Spinal cord (tissue), 10 donors: ENCODE results near the gene CETP. TPM values are rescaled to one million over a fixed set of nuclear protein-coding genes. Genes with fewer than 3 reads are reported as not detected.

Source experiments
- DNase-seq, 6 donors: peaks; one replicate each; pipeline versions ENCODE4 v3.0.0 to v3.0.0-alpha.2; 2013 to 2015; ENCODE audit warnings: low spot score in 6 of 6, low read depth in 4 of 6
- H3K27ac ChIP-seq: one replicate; pipeline ENCODE4 v1.5.1; 2013; ENCODE audit warnings: low read depth, low read length, control low read depth
- H3K27me3 ChIP-seq: one replicate; pipeline ENCODE4 v1.6.1; 2013; ENCODE audit warnings: low read length; ENCODE audit not compliant: control insufficient read depth, insufficient read depth
- H3K36me3 ChIP-seq: one replicate; pipeline ENCODE4 v1.6.1; 2013; ENCODE audit warnings: low read length; ENCODE audit not compliant: control insufficient read depth, insufficient read depth
- H3K4me1 ChIP-seq: one replicate; pipeline ENCODE4 v1.6.1; 2013; ENCODE audit warnings: low read length; ENCODE audit not compliant: control insufficient read depth, insufficient read depth
- H3K4me3 ChIP-seq: one replicate; pipeline ENCODE4 v1.5.1; 2013; ENCODE audit warnings: low read depth, low read length, control low read depth
- H3K9me3 ChIP-seq: one replicate; pipeline ENCODE4 v1.6.1; 2013; ENCODE audit warnings: low read length; ENCODE audit not compliant: control insufficient read depth, insufficient read depth
- WGBS: methylation state at CpG from one replicate; pipeline ENCODE4 v1.1.5; 2013; ENCODE audit warnings: missing lambda C conversion rate; ENCODE audit not compliant: insufficient coverage; 5-methylcytosine and 5-hydroxymethylcytosine counted together
- polyA plus RNA-seq, 2 donors: library from polyadenylated mRNA; unstranded; fragments of 120-200 nt; gene quantifications; one replicate each; pipeline ENCODE4 v1.2.1, GENCODE V29; 2013; ENCODE audit not compliant: insufficient read length in 2 of 2
- total RNA-seq, 2 donors: library from RNA; depleted of rRNA in 1 of 2; stranded (reverse); fragments of 120-200 nt in 1 of 2; fragments of >200 nt in 1 of 2; gene quantifications; one replicate each; pipeline versions ENCODE4 v1.2.3 to v1.2.4, GENCODE V29; 2013 to 2014
- donor health status: healthy.

Gene CETP
- total and polyA plus RNA-seq, 4 donors: 2.0 to 13.5 (median 3.6) TPM

DNA sequence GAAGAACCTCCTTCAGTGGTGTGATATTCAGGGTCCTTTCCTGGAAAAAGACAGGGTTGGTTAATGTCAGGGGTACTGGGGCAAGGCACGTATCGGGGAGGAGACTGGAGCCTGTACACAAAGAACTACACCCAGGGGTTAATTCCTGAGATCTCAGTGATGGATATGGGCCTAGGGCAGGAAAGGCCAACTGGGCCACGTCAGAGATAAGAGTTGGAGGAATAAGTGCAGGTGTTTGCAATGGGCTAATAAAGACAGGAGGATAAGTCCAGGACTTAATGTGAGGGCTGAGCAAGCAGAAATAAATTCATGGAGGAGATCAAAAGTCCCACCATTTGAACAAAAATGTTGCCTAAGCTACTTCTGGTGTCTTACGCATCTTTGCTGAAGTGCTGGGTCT, 40.2 kb upstream of the CETP start:
- no peaks in the 10 kb centered on the region for H3K36me3 ChIP-seq
- H3K4me3 ChIP-seq: no peak overlapping the region
- no peaks in the 10 kb centered on the region for H3K9me3 ChIP-seq
- 97% methylated on average over 3 of the region's 4 CpGs for WGBS
- no peaks in the 10 kb centered on the region for H3K27me3 ChIP-seq
- H3K4me1 ChIP-seq: peaks cover 4% of the 10 kb centered on the region
- no peak for DNase-seq
- H3K27ac ChIP-seq: no peak overlapping the region

GRCh38 chr16:56923481-56924091, 38.2 kb upstream of the CETP start:
- no peak for DNase-seq
- WGBS: 80% methylated on average over 1 of the region's 9 CpGs
- no peaks in the 10 kb centered on the region for H3K36me3 ChIP-seq
- no peaks in the 10 kb centered on the region for H3K4me1 ChIP-seq
- H3K9me3 ChIP-seq: no peaks in the 10 kb centered on the region
- no peak overlapping the region for H3K27ac ChIP-seq
- no peak overlapping the region for H3K4me3 ChIP-seq
- no peaks in the 10 kb centered on the region for H3K27me3 ChIP-seq

DNA sequence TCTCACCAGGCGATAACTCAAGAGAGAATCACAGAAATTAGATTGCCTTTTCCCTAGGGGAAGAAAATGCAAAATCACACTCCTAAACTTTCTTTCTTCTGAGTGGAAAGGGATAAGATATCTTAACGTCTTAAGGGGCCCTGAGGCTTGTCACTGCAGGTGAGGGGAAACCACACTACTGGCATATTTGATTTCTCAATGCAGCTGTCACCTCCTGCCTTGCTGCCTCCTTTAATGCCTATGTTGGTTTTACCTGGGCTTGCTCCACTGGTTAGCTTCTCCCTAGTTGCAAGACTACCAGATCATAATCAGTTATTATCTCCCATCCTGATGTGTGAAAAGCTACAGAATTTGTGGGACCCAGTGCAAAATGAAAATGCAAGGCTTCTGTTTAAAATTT, 34.3 kb upstream of the CETP start:
- Histone ChIP-seq H3K27ac (no peak overlapping the region), H3K4me3 (no peak overlapping the region), H3K27me3 (no peaks in the 10 kb centered on the region), H3K4me1 (peaks cover 13% of the 10 kb centered on the region), H3K9me3 (no peaks in the 10 kb centered on the region), H3K36me3 (peaks cover under 1% of the 10 kb centered on the region)
- WGBS: no CpG with 5 or more reads among the region's 2 CpGs
- no peak for DNase-seq

DNA sequence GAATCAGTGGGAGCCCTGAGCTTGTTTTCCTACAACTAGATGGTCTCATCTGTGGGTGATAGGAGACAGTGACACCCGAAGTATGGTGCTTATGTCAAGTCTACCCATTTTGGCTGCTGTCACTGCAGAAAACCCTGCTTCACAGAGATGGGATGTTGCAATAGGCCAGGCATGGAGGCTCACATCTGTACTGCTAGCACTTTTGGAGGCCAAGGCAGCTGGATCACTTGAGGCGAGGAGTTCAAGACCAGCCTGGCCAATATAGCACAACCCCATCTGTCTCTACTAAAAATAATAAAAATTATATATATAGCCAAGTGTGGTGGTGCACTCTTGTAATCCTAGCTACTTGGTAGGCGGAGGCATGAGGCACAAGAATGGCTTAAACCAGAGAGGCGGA, 32.1 kb upstream of the CETP start:
- Histone ChIP-seq H3K36me3 (peaks cover 2% of the 10 kb centered on the region), H3K4me3 (no peak overlapping the region), H3K27me3 (no peaks in the 10 kb centered on the region), H3K4me1 (peaks cover 15% of the 10 kb centered on the region), H3K9me3 (no peaks in the 10 kb centered on the region), H3K27ac (no peak overlapping the region)
- no peak for DNase-seq
- WGBS: 92% methylated on average over 3 of the region's 4 CpGs

DNA sequence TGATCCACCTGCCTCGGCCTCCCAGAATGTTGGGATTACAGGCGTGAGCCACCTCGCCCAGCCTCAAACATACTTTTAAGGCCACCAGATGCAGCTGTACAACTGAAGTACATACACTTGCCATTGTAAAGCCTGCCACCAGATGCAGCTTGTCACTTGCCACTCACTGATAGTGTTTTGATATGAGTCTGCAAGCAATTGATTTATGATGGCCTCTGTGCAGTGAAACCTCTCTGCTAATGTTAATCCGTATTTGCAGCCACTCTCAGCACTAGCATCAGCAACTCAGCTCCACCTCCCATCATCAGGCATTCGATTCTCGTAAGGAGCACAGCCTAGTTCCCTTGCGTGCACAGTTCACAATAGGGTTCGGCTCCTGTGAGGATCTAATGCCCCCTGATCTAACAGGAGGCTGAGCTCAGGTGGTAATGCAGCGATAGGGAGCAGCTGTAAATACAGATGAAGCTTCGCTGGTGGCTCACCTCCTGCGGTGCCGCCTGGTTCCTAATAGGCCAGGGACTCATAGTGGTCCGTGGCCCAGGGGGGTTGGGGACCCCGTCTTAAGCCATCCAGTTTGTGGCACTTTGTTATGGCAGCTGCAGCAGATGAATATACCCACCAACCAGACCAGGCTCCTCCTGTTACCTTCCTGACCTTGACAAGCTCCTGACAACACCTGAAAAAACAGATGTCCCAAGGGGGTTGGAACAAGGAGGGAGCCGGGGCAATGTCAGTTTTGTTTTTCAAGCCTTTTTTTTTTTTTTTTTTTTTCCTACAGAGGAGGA, 31.1 kb upstream of the CETP start:
- H3K4me1 ChIP-seq: peaks cover 17% of the 10 kb centered on the region
- peaks cover 2% of the 10 kb centered on the region for H3K36me3 ChIP-seq
- WGBS: 51% methylated on average over 10 of the region's 15 CpGs
- peak overlapping the region; percentile 96 for H3K27ac ChIP-seq
- H3K4me3 ChIP-seq: peak overlapping the region; percentile 99
- peak in 2 of 6 donors; percentile 41 to 46 for DNase-seq
- H3K9me3 ChIP-seq: no peaks in the 10 kb centered on the region
- no peaks in the 10 kb centered on the region for H3K27me3 ChIP-seq

GRCh38 chr16:56931271-56931891, 30.4 kb upstream of the CETP start:
- Histone ChIP-seq H3K9me3 (no peaks in the 10 kb centered on the region), H3K36me3 (peaks cover 2% of the 10 kb centered on the region), H3K27ac (peak overlapping the region; percentile 96), H3K4me1 (peaks cover 17% of the 10 kb centered on the region), H3K4me3 (peak overlapping the region; percentile 99), H3K27me3 (no peaks in the 10 kb centered on the region)
- peak in 2 of 6 donors; percentile 62 for DNase-seq
- 6% methylated on average over 19 of the region's 25 CpGs for WGBS

- Histone ChIP-seq H3K27ac (peak within 1 kb of the TSS; percentile 96), H3K27me3 (no peaks in the 10 kb centered on the region), H3K4me3 (peak within 1 kb of the TSS; percentile 99), H3K9me3 (no peaks in the 10 kb centered on the region), H3K4me1 (peaks cover 17% of the 10 kb centered on the region), H3K36me3 (peaks cover 2% of the 10 kb centered on the region)
- peak; percentile 93 to 99 (median 96) for DNase-seq
- WGBS: under 1% methylated on average over 83 of the region's 83 CpGs
Measured at GRCh38 chr16:56931892-56932720, 29.6 kb upstream of the CETP start, which contains the start of gene HERPUD1. Gene HERPUD1 (plus strand): TSS chr16:56932142. CDS start chr16:56932245, 103 bp downstream.

DNA sequence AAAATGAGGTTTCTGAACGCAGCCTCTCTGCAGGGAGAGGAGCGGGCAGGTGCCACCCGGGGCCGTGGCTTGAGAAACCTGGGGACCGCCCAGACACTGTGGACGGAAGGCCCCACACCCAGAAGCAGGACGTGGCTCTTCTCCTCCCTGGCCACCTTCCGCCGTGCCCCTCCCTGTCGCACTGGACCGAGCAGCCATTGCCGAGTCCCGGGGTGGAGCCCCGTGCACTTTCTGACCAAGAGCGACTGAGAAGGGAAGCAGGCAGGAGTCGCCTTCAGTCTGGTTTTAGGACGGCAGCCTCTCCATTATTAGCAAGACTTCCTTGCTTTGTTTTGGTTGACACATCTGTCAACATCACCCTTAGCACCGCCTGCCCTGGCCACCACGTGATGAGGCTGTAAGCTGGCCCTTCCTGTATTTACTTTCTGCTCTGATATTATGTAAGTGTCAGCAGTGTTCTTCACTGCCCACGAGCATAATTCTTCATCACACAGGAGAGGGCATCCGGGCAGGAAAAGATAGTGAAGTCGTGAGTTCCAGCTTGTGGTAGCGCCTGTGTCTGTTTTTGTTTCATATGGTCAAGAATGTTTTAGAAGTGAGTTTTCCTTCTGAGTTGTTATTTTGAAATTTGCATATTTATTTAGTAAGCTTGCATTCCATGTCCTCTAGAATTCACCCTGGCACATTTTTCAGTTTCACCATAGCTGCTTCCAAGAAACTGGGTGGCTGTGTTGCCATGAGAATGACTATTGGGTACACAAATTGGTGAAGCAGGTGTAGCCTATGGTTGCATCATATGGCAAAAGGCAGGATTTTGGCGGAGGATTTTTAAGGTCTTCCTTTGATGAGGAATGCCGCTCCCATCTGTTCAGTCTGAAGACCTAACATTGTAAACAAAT, 28.8 kb upstream of the CETP start:
- Histone ChIP-seq H3K36me3 (peaks cover 5% of the 10 kb centered on the region), H3K27ac (peak overlapping the region; percentile 95), H3K4me3 (peak overlapping the region; percentile 99), H3K27me3 (no peaks in the 10 kb centered on the region), H3K9me3 (no peaks in the 10 kb centered on the region), H3K4me1 (peaks cover 17% of the 10 kb centered on the region)
- peak in 3 of 6 donors; percentile 36 to 82 (median 69) for DNase-seq
- 2% methylated on average over 19 of the region's 25 CpGs for WGBS
